K562 (cell line): ENCODE measurements around the gene AK5.

ENCODE experiments used
- CTCF ChIP-seq, 3 experiments: IDR thresholded peaks in 2 of 3; conservative IDR thresholded peaks in 1 of 3; 2 replicates each; pipeline ENCODE4 v1.5.1; 2011 to 2012; ENCODE audit warnings: low read length in 3 of 3, mild to moderate bottlenecking in 3 of 3, control low read depth in 2 of 3, improper control_type of control experiment in 1 of 3, inconsistent platforms in 1 of 3, low read depth in 1 of 3, mixed read lengths in 1 of 3, moderate library complexity in 1 of 3; ENCODE audit not compliant: insufficient read depth in 2 of 3
- JUND ChIP-seq, 2 experiments: IDR thresholded peaks; 2 replicates in 1 of 2; 3 replicates in 1 of 2; pipeline ENCODE4 v1.6.1; 2011; ENCODE audit warnings: borderline replicate concordance in 2 of 2, low read depth in 2 of 2, low read length in 2 of 2, improper control_type of control experiment in 1 of 2, missing biosample characterization in 1 of 2, missing genetic modification characterization in 1 of 2, missing genetic modification reagents in 1 of 2
- KHSRP ChIP-seq: fragments of 450-650 bp; IDR thresholded peaks from 2 replicates; pipeline ENCODE4 v1.6.1; 2017
- MEF2A ChIP-seq: IDR thresholded peaks from 2 replicates; pipeline ENCODE4 v1.6.1; 2011; ENCODE audit warnings: low read depth, mild to moderate bottlenecking, low read length, moderate library complexity; ENCODE audit not compliant: control insufficient read depth
- MEIS2 ChIP-seq: fragments of 450-650 bp; IDR thresholded peaks from 2 replicates; pipeline ENCODE4 v1.6.1; 2014; ENCODE audit warnings: mild to moderate bottlenecking; ENCODE audit not compliant: partially characterized antibody
- POLR2A ChIP-seq: fragments of 450-650 bp; conservative IDR thresholded peaks from 2 replicates; pipeline ENCODE4 v1.6.1; 2016
- SMARCA5 ChIP-seq: fragments of 450-650 bp; IDR thresholded peaks from 2 replicates; pipeline ENCODE4 v1.6.1; 2016
- TBP ChIP-seq: optimal IDR thresholded peaks from 2 replicates; pipeline ENCODE3; 2011; ENCODE audit warnings: low read depth, low read length, improper control_type of control experiment
- ZNF124 ChIP-seq: sonication (generic); formaldehyde crosslinking; IDR thresholded peaks from 2 replicates; pipeline ENCODE4 v1.8.1; 2022; ENCODE audit warnings: missing genetic modification reagents
- ZNF354B ChIP-seq: fragments of 250-450 bp; sonication (Bioruptor Pico); IDR thresholded peaks from 2 replicates; pipeline ENCODE4 v1.4.0; 2020

DNA sequence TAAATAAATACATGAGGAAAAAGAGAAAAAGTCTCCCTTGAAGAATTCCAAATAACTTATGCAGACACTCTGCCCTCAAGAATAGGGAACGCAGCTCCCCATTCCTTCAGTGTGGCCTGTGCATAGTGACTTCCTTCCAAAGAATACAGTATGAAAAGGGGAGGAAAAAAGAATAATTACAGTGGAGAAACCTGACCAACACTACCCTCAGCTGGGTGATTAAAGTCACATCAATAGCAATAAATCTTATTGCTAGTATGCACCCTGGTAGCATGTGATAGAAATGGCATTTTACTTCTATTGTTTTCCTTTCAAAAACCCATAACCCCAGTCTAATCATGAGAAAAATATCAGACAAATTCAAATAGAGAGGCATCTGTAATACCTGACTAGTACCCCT lies 315.5 kb downstream of the AK5 start:
- TF ChIP-seq MEF2A, result no peak
- TF ChIP-seq MEIS2, result no peak
- TF ChIP-seq ZNF124 (CRISPR knock-in tag), result no peak
- TF ChIP-seq JUND (IDR thresholded peaks at IDR 0.05; ENCODE audit: borderline replicate concordance, low read depth, low read length), result no peak
- no peak for TF ChIP-seq JUND (tag; IDR thresholded peaks at IDR 0.05; ENCODE audit: borderline replicate concordance, low read depth, low read length)
- TF ChIP-seq ZNF354B (CRISPR knock-in tag), result no peak
- TF ChIP-seq SMARCA5, result no peak
- TF ChIP-seq POLR2A, result no peak
- no peak for TF ChIP-seq KHSRP
- no peak for TF ChIP-seq TBP
- no peak for TF ChIP-seq CTCF (IDR thresholded peaks at IDR 0.05 in 2 of 3, conservative IDR thresholded peaks at IDR 0.05 in 1 of 3; ENCODE audit: insufficient read depth in 2 of 3, low read depth in 1 of 3, low read length in 3 of 3)
